Right lobe of liver (tissue), 6 donors: ENCODE data around the gene ZNF444. TPM values are rescaled to one million over a fixed set of nuclear protein-coding genes. Genes with fewer than 3 reads are reported as not detected.

Experiments
- ATAC-seq, 4 donors: fragments of 200-7000 bp; cut with Tn5 transposase; one replicate each; pipeline ENCODE4 v1.9.1; 2020; ENCODE audit warnings: mild to moderate bottlenecking in 4 of 4, moderate library complexity in 4 of 4
- DNase-seq, 3 donors: peaks; one replicate each; pipeline ENCODE4 v3.0.0-alpha.2; 2020
- H3K27ac ChIP-seq, 3 donors: fragments of 200-600 bp; one replicate each; pipeline ENCODE4 v1.8.0; 2022
- H3K27me3 ChIP-seq, 2 donors: fragments of 200-600 bp; one replicate each; pipeline ENCODE4 v1.8.0; 2022
- H3K36me3 ChIP-seq, 4 donors: fragments of 200-600 bp; sonication (generic) in 1 of 4; one replicate each; pipeline versions ENCODE4 v1.5.1 to v1.8.0; 2017 to 2022; ENCODE audit warnings: control low read depth in 1 of 4
- H3K4me1 ChIP-seq, 4 donors: fragments of 200-600 bp; sonication (generic) in 1 of 4; one replicate each; pipeline versions ENCODE4 v1.5.1 to v1.8.0; 2017 to 2022; ENCODE audit warnings: control low read depth in 1 of 4
- H3K4me3 ChIP-seq, 3 donors: fragments of 200-600 bp; one replicate each; pipeline ENCODE4 v1.8.0; 2022
- H3K9me3 ChIP-seq, 4 donors: fragments of 200-600 bp; sonication (generic) in 1 of 4; one replicate each; pipeline versions ENCODE4 v1.5.1 to v1.8.0; 2017 to 2022; ENCODE audit warnings: control low read depth in 1 of 4
- POLR2A ChIP-seq: fragments of 450-650 bp; IDR thresholded peaks from one replicate; pipeline ENCODE4 v1.6.1; 2017; ENCODE audit warnings: antibody characterized with exemption, mild to moderate bottlenecking
- WGBS: methylation state at CpG from one replicate; pipeline ENCODE4 v1.1.6; 2018; ENCODE audit warnings: low coverage, low lambda C conversion rate; ENCODE audit not compliant: insufficient coverage; ENCODE audit errors: missing lambda C conversion rate; 5-methylcytosine and 5-hydroxymethylcytosine counted together
- intact Hi-C, 2 donors: fragments of 100-400 bp; cut with DNase I; formaldehyde crosslinking; loops; one replicate each; pipeline versions ENCODE4 v1.11.2 to v1.14.1; 2022
- long read RNA-seq: library from polyadenylated mRNA; unstranded; transcript quantifications from one replicate; pipeline ENCODE4 v2.0.0, GENCODE V29; 2019
- total RNA-seq, 6 experiments: library from RNA; depleted of rRNA in 2 of 6; stranded (reverse); fragments of >200 nt in 2 of 6; fragmentation: NEBNext Ultra II Directional in 3 of 6; extraction: Animal tissue kit (Norgen Biotek cat#: 25700) in 3 of 6; gene quantifications; one replicate each; pipeline versions ENCODE4 v1.1.0 to v1.2.4, GENCODE V29; 2016 to 2023
- TF ChIP-seq, protein P1 (sequence below), 4 donors: fragments of 200-600 bp in 3 of 4; fragments of 450-650 bp in 1 of 4; IDR thresholded peaks; one replicate each; pipeline versions ENCODE4 v1.5.1 to v1.8.0; 2016 to 2022; ENCODE audit warnings: antibody characterized with exemption in 4 of 4, mild to moderate bottlenecking in 2 of 4
- donor health status: DM: no; HTN: yes; CAD: no.
- donor health status: DM: no; HTN: no; CAD: no.
- donor health status: DM: no; HTN: no; CAD: no.
- donor health status: DM: no; HTN: yes; CAD: no.
- donor health status: DM: no; HTN: yes; CAD: no.

The ZNF444 gene
- 10 to 100 TPM; 23.2 to 38.4 (median 30.8) TPM for total RNA-seq
- long read RNA-seq, partial matches to known transcripts = 0 of 3 reads
- long read RNA-seq, other reads (novel, unspliced or antisense) = 3 of 3 reads

DNA sequence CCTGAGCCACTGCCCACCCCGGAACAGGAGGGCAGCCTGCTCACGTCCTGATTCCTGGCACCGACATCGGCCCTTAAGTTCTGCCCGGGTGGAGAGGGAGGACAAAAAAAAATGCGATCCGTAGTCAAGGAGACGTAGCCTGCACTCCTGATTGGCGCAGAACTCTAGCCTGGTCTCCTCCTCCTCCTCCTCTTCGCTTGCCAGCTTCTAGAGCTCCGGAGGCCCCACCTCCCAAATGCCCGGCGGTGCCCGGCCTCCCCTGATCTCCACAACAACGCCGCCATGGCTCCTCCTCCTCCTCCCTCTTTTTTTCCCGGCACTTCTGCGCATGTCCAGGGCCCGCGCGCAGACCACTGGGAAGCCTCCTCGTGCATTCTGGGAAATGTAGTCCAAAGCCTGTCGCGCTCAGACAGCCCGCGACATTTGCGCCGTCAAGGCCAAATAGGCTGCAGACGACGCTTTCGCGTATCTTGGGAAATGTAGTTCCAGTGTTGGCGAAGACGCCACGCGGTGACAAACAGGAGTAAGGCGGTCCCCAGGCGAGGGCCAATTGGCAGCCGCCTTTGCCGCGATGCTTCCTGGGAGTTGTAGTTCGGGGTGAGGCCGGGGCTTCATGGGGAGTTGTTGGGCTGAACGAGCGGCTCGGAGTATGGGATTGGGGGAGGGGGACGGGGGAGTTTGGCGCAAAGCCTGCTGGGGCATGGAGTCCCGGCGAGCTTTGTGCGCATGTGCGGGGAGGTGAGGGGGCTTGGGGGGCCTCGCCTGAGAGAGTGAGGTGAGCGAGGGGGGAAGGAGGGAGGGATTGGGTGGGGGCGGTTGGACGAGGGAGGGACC is at the start of gene ZNF444:
ZNF444 (plus strand) TSS at position 705 of the 834 bp plus-strand sequence. CDS start 5,625 bp downstream, outside the sequence.
- TF ChIP-seq, protein P1, sequence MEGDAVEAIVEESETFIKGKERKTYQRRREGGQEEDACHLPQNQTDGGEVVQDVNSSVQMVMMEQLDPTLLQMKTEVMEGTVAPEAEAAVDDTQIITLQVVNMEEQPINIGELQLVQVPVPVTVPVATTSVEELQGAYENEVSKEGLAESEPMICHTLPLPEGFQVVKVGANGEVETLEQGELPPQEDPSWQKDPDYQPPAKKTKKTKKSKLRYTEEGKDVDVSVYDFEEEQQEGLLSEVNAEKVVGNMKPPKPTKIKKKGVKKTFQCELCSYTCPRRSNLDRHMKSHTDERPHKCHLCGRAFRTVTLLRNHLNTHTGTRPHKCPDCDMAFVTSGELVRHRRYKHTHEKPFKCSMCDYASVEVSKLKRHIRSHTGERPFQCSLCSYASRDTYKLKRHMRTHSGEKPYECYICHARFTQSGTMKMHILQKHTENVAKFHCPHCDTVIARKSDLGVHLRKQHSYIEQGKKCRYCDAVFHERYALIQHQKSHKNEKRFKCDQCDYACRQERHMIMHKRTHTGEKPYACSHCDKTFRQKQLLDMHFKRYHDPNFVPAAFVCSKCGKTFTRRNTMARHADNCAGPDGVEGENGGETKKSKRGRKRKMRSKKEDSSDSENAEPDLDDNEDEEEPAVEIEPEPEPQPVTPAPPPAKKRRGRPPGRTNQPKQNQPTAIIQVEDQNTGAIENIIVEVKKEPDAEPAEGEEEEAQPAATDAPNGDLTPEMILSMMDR (IDR thresholded peaks at IDR 0.05) = no peak
- peak; percentile 31 for TF ChIP-seq POLR2A
- H3K27me3 ChIP-seq = no peaks in the 10 kb centered on the region
- H3K9me3 ChIP-seq = no peaks in the 10 kb centered on the region
- intact Hi-C loops = no loop called here
- WGBS = under 1% methylated on average over 52 of the region's 56 CpGs
- ATAC-seq = peak; percentile 79 to 89 (median 80)
- peak within 1 kb of the TSS; percentile 54 to 68 (median 63) for H3K4me3 ChIP-seq
- H3K4me1 ChIP-seq = peaks cover 0 to 79% (median 38%) of the 10 kb centered on the region in 4 donors
- peak; percentile 99 to 100 (median 100) for DNase-seq
- H3K36me3 ChIP-seq = no peaks in the 10 kb centered on the region
- H3K27ac ChIP-seq = peak within 1 kb of the TSS; percentile 51 to 81 (median 67)

DNA sequence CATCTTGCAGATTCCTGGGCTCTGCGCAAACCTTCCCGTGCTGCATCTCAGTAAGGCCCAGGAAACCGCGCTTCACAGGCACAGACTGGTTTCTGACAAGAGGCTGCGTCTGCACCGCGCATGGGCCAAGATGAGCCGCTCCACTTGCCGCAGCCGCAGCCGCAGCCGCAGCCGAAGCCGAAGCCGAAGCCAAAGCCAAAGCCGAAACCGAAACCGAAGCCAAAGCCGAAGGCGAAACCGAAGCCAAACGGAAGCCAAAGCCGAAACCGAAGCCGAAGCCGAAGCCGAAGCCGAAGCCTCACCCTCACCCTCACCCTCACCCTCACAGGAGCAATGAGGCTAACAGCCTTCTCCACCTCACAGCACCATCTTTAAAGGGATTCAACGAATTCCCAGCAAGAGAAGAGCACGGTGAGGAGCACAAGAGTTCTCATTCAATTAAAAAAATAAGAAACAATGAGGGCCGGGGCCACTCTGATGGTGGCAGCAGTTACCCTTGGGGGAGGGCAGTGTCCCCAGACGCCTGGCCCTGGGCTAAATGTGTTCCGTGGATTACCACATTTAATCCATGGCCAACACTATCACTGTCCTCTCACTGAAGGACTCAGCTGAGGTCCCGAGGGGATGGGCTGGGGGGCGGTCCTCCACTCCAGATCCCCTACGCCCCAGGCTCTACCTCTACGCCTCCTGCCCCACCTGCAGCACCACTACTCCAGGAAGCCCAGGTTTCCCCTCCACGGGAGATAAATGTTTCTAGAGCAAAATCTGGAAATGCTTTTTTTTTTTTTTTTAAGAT is 49.1 kb upstream of the ZNF444 start:
- Histone ChIP-seq H3K4me1 (no peaks in the 10 kb centered on the region), H3K27me3 (no peaks in the 10 kb centered on the region), H3K27ac (no peak overlapping the region), H3K4me3 (no peak overlapping the region), H3K9me3 (no peaks in the 10 kb centered on the region), H3K36me3 (peaks cover 0 to 17% (median 7%) of the 10 kb centered on the region in 4 donors)
- ATAC-seq (peak in 1 of 4 donors; percentile 14), DNase-seq (peak in 1 of 3 donors; percentile 18)
- intact Hi-C loops = no loop called here
- 86% methylated on average over 29 of the region's 38 CpGs for WGBS
- TF ChIP-seq POLR2A = no peak
- TF ChIP-seq, protein P1 (IDR thresholded peaks at IDR 0.05) = no peak

DNA sequence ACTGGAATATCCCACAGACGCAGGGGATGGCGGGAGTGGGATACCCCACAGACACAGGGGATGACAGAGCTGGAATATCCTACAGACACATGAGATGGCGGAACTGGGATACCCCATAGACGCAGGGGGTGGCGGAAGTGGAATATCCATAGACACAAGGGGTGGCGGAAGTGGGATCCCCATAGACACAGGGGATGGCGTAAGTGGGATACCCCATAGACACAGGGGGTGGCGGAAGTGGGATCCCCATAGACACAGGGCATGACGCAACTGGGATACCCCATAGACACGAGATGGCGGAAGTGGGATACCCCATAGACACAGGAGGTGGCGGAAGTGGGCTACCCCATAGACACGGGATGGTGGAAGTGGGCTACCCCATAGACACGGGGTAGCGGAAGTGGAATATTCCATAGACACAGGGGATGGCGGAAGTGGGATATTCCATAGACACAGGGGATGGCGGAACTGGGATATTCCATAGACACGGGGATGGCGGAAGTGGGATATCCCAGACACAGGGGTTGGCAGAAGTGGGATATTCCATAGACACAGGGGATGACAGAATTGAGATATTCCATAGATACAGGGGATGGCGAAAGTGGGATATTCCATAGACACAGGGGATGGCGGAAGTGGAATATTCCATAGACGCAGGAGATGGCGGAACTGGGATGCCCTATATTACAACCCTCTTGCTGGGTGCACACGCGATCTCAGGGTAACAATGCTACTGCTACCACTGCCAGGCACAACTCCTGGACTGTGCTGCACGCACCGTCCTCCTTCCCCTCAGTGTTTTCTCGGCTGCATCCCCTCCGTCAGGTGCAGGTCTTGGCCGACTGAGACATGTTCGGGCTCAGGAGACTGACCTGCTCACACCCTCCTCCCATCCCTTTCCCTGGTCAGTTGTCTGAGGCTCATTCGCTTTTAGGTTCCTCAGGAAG is 48.1 kb upstream of the ZNF444 start:
- peak in 1 of 3 donors; percentile 3 for DNase-seq
- H3K27me3 ChIP-seq = no peaks in the 10 kb centered on the region
- TF ChIP-seq POLR2A = no peak
- TF ChIP-seq, protein P1 (IDR thresholded peaks at IDR 0.05) = no peak
- intact Hi-C loops = no loop called here
- H3K9me3 ChIP-seq = no peaks in the 10 kb centered on the region
- no peak overlapping the region for H3K4me3 ChIP-seq
- H3K4me1 ChIP-seq = no peaks in the 10 kb centered on the region
- ATAC-seq = no peak
- H3K36me3 ChIP-seq = peaks cover 0 to 17% (median 7%) of the 10 kb centered on the region in 4 donors
- H3K27ac ChIP-seq = no peak overlapping the region
- over 99% methylated on average over 14 of the region's 32 CpGs for WGBS

DNA sequence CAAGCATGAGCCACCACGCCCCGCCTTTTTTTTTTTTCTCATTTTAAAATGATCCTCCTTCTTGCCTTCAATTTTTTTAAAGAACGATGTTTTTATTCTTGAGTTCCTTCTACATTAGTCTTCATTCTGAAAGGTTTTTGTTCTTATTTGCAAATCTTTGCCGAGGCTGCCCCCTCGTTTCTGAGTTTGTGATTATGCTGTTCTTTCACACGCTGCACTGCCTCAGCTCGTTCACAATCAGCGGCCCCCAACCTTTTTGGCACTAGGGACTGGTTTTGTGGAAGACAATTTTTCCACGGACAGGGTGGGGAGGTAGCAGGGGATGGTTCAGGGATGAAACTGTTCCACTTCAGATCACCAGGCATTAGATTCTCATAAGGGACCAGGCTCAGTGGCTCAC is 46.6 kb upstream of the ZNF444 start:
- DNase-seq (no peak), ATAC-seq (no peak)
- no peak overlapping the region for H3K4me3 ChIP-seq
- H3K27me3 ChIP-seq = no peaks in the 10 kb centered on the region
- H3K9me3 ChIP-seq = no peaks in the 10 kb centered on the region
- no peak overlapping the region for H3K27ac ChIP-seq
- no peaks in the 10 kb centered on the region for H3K4me1 ChIP-seq
- TF ChIP-seq, protein P1 (IDR thresholded peaks at IDR 0.05) = no peak
- TF ChIP-seq POLR2A = no peak
- intact Hi-C loops = no loop called here
- peaks cover 0 to 14% (median 6%) of the 10 kb centered on the region in 4 donors for H3K36me3 ChIP-seq
- 92% methylated on average over 8 of the region's 9 CpGs for WGBS
